ENCODE measurements around the gene PRKN.

The PRKN gene

GRCh38 chr6:161369339-161369738, 1358.2 kb downstream of the PRKN start:
- DNase-seq (ENCODE audit: low read depth), result no peak
- H3K4me3 ChIP-seq (ENCODE audit: low read depth, low read length), result no peak overlapping the region
- no peak for TF ChIP-seq CTCF (IDR thresholded peaks at IDR 0.05; ENCODE audit: low read depth, low read length, missing control alignments)

GRCh38 chr6:161368514-161368913, 1359.1 kb downstream of the PRKN start:
- no peak overlapping the region for H3K4me3 ChIP-seq (ENCODE audit: low read depth, low read length)
- DNase-seq (ENCODE audit: low read depth), result no peak
- TF ChIP-seq CTCF (IDR thresholded peaks at IDR 0.05; ENCODE audit: low read depth, low read length, missing control alignments), result no peak

GRCh38 chr6:161367472-161367871, 1360.1 kb downstream of the PRKN start:
- no peak overlapping the region for H3K4me3 ChIP-seq (ENCODE audit: low read depth, low read length)
- no peak for TF ChIP-seq CTCF (IDR thresholded peaks at IDR 0.05; ENCODE audit: low read depth, low read length, missing control alignments)
- DNase-seq (ENCODE audit: low read depth), result no peak

- no peak for DNase-seq (ENCODE audit: low read depth)
- no peak for TF ChIP-seq CTCF (IDR thresholded peaks at IDR 0.05; ENCODE audit: low read depth, low read length, missing control alignments)
- H3K4me3 ChIP-seq (ENCODE audit: low read depth, low read length), result no peak overlapping the region
Observed at GRCh38 chr6:161366301-161366923, 1361.2 kb downstream of the PRKN start.

GRCh38 chr6:161365633-161366032, 1361.9 kb downstream of the PRKN start:
- no peak for DNase-seq (ENCODE audit: low read depth)
- no peak for TF ChIP-seq CTCF (IDR thresholded peaks at IDR 0.05; ENCODE audit: low read depth, low read length, missing control alignments)
- H3K4me3 ChIP-seq (ENCODE audit: low read depth, low read length), result no peak overlapping the region

GRCh38 chr6:161363286-161363685, 1364.3 kb downstream of the PRKN start:
- no peak overlapping the region for H3K4me3 ChIP-seq (ENCODE audit: low read depth, low read length)
- TF ChIP-seq CTCF (IDR thresholded peaks at IDR 0.05; ENCODE audit: low read depth, low read length, missing control alignments), result no peak
- no peak for DNase-seq (ENCODE audit: low read depth)

GRCh38 chr6:161362266-161362665, 1365.3 kb downstream of the PRKN start:
- TF ChIP-seq CTCF (IDR thresholded peaks at IDR 0.05; ENCODE audit: low read depth, low read length, missing control alignments), result no peak
- H3K4me3 ChIP-seq (ENCODE audit: low read depth, low read length), result no peak overlapping the region
- no peak for DNase-seq (ENCODE audit: low read depth)

Measured in GM12864 (cell line).